Neuronal stem cell (in vitro differentiated cells): ENCODE data around the gene LUZP4.

Experiments
- DNase-seq: peaks from one replicate; pipeline ENCODE4 v3.0.0-alpha.2; 2013; ENCODE audit warnings: low spot score
- H2AFZ ChIP-seq: one replicate; pipeline ENCODE4 v1.6.1; 2013; ENCODE audit warnings: mild to moderate bottlenecking, low read length, inconsistent platforms
- H2AK5ac ChIP-seq: 2 replicates; pipeline ENCODE4 v1.6.1; 2013; ENCODE audit warnings: low read depth, mild to moderate bottlenecking, inconsistent platforms, low read length, moderate library complexity, mixed read lengths
- H2BK120ac ChIP-seq: 2 replicates; pipeline ENCODE4 v1.6.1; 2013; ENCODE audit warnings: low read depth, mild to moderate bottlenecking, inconsistent platforms, low read length, moderate library complexity, mixed read lengths
- H2BK12ac ChIP-seq: one replicate; pipeline ENCODE4 v1.6.1; 2013; ENCODE audit warnings: low read length, inconsistent platforms
- H2BK15ac ChIP-seq: 2 replicates; pipeline ENCODE4 v1.6.1; 2013; ENCODE audit warnings: mild to moderate bottlenecking, low read length, inconsistent platforms, mixed read lengths
- H2BK5ac ChIP-seq: one replicate; pipeline ENCODE4 v1.6.1; 2013; ENCODE audit warnings: inconsistent platforms, mild to moderate bottlenecking, low read length, moderate library complexity
- H3K14ac ChIP-seq: one replicate; pipeline ENCODE4 v1.6.1; 2013; ENCODE audit warnings: low read length, inconsistent platforms
- H3K18ac ChIP-seq: 2 replicates; pipeline ENCODE4 v1.6.1; 2013; ENCODE audit warnings: low read length, inconsistent platforms
- H3K23ac ChIP-seq: 2 replicates; pipeline ENCODE4 v1.6.1; 2013; ENCODE audit warnings: low read depth, mild to moderate bottlenecking, mixed read lengths, low read length, inconsistent platforms; ENCODE audit not compliant: poor library complexity
- H3K27ac ChIP-seq: replicated peaks from 3 replicates; pipeline ENCODE4 v1.5.1; 2013; ENCODE audit warnings: low read length, inconsistent platforms
- H3K27me3 ChIP-seq, 3 experiments: 2 replicates each; pipeline ENCODE4 v1.6.1; 2013; ENCODE audit warnings: low read length in 3 of 3, mild to moderate bottlenecking in 2 of 3, inconsistent platforms in 1 of 3, low read depth in 1 of 3, mixed read lengths in 1 of 3, moderate library complexity in 1 of 3; ENCODE audit not compliant: control insufficient read depth in 3 of 3, insufficient read depth in 3 of 3
- H3K36me3 ChIP-seq, 2 donors: replicated peaks in 1 of 2; 2 replicates each; pipeline ENCODE4 v1.6.1; 2013; ENCODE audit warnings: low read length in 2 of 2; ENCODE audit not compliant: control insufficient read depth in 2 of 2, insufficient read depth in 2 of 2
- H3K4ac ChIP-seq: 2 replicates; pipeline ENCODE4 v1.6.1; 2013; ENCODE audit warnings: inconsistent platforms, mild to moderate bottlenecking, low read length, moderate library complexity
- H3K4me1 ChIP-seq, 2 donors: 1 replicate in 1 of 2; 2 replicates in 1 of 2; pipeline ENCODE4 v1.6.1; 2013; ENCODE audit warnings: low read length in 2 of 2, low read depth in 1 of 2; ENCODE audit not compliant: control insufficient read depth in 2 of 2, insufficient read depth in 1 of 2
- H3K4me2 ChIP-seq: one replicate; pipeline ENCODE4 v1.6.1; 2013; ENCODE audit warnings: mild to moderate bottlenecking, low read length, inconsistent platforms; ENCODE audit not compliant: insufficient read depth, poor library complexity, severe bottlenecking
- H3K4me3 ChIP-seq, 2 donors: 2 replicates each; pipeline ENCODE4 v1.5.1; 2013; ENCODE audit warnings: low read length in 2 of 2, mild to moderate bottlenecking in 2 of 2, inconsistent platforms in 1 of 2, moderate library complexity in 1 of 2
- H3K79me1 ChIP-seq: one replicate; pipeline ENCODE4 v1.6.1; 2013; ENCODE audit warnings: low read depth, mild to moderate bottlenecking, inconsistent platforms, low read length, moderate library complexity
- H3K9ac ChIP-seq: one replicate; pipeline ENCODE4 v1.6.1; 2013; ENCODE audit warnings: mild to moderate bottlenecking, low read depth, low read length, inconsistent platforms; ENCODE audit not compliant: poor library complexity
- H3K9me3 ChIP-seq, 2 donors: replicated peaks in 1 of 2; 2 replicates each; pipeline versions ENCODE3 to v1.6.1; 2013; ENCODE audit warnings: low read length in 2 of 2, mild to moderate bottlenecking in 2 of 2, inconsistent platforms in 1 of 2, low read depth in 1 of 2, mixed read lengths in 1 of 2, moderate library complexity in 1 of 2; ENCODE audit not compliant: control insufficient read depth in 2 of 2, insufficient read depth in 1 of 2
- H4K8ac ChIP-seq: one replicate; pipeline ENCODE4 v1.6.1; 2013; ENCODE audit warnings: low read depth, mild to moderate bottlenecking, inconsistent platforms, low read length, moderate library complexity
- H4K91ac ChIP-seq: one replicate; pipeline ENCODE4 v1.6.1; 2013; ENCODE audit warnings: low read length, low read depth, mild to moderate bottlenecking, inconsistent platforms; ENCODE audit not compliant: poor library complexity
- WGBS, 2 donors: extraction: QIAGEN DNeasy Blood & Tissue Kit; methylation state at CpG; one replicate each; pipeline ENCODE4 v1.1.7; 2013; ENCODE audit warnings: missing lambda C conversion rate in 2 of 2, mixed read lengths in 1 of 2; ENCODE audit not compliant: insufficient read length in 2 of 2, insufficient replicate concordance in 1 of 2; ENCODE audit errors: extremely low coverage in 2 of 2; 5-methylcytosine and 5-hydroxymethylcytosine counted together

Gene LUZP4

DNA sequence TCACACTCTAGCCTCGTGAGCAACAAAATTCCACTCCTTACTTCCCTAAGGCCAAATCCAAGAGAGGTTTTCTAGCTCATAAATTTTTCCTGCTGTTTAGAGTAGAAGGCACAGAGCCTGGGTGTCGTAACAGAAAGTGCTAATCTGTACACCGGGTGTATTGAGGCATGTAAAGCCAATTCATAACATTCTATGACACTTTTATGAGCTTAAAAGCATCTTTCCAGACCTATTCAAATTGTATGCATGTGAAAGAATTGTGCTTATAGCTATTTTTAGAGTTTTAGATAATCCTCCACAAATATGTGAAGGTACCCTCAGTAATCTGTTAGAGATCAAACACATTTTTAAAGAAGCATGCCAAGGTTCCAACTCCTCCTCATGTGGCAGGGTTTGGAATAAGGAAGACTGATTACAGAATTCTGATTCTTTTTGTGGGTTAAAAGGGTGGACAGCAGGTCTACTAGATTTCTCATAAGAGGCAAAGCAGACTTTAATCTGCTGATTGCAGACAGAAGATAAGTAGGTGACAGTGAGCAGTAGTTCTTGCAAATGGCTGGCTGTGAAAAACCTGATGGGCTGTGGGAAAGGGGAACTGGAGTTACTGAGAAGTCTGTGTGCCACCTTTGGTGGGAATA lies 30.2 kb upstream of the LUZP4 start:
- H3K79me1 ChIP-seq: no peaks in the 10 kb centered on the region
- no peak overlapping the region for H3K4me3 ChIP-seq
- H2AK5ac ChIP-seq: no peak overlapping the region
- H2BK120ac ChIP-seq: no peak overlapping the region
- no peak overlapping the region for H2BK12ac ChIP-seq
- no peak overlapping the region for H2BK15ac ChIP-seq
- H3K4ac ChIP-seq: no peak overlapping the region
- no peak overlapping the region for H4K8ac ChIP-seq
- H4K91ac ChIP-seq: no peak overlapping the region
- H3K18ac ChIP-seq: no peak overlapping the region
- H3K4me1 ChIP-seq: no peaks in the 10 kb centered on the region
- no peak overlapping the region for H3K27ac ChIP-seq
- no peaks in the 10 kb centered on the region for H3K36me3 ChIP-seq
- H2AFZ ChIP-seq: no peak overlapping the region
- H3K14ac ChIP-seq: no peak overlapping the region
- H3K27me3 ChIP-seq: peaks cover 0 to 9% (median 0%) of the 10 kb centered on the region in 3 experiments
- no peak overlapping the region for H3K4me2 ChIP-seq
- H3K9me3 ChIP-seq: no peaks in the 10 kb centered on the region
- DNase-seq: no peak
- no peak overlapping the region for H2BK5ac ChIP-seq
- no peak overlapping the region for H3K9ac ChIP-seq
- no CpG with 5 or more reads among the region's 3 CpGs for WGBS, 2 donors
- H3K23ac ChIP-seq: no peak overlapping the region

- H4K8ac ChIP-seq: no peak overlapping the region
- no peak overlapping the region for H2BK15ac ChIP-seq
- no peak overlapping the region for H2BK12ac ChIP-seq
- no peak overlapping the region for H3K9ac ChIP-seq
- no peaks in the 10 kb centered on the region for H3K4me1 ChIP-seq
- H2AFZ ChIP-seq: no peak overlapping the region
- H3K36me3 ChIP-seq: no peaks in the 10 kb centered on the region
- WGBS, 2 donors: no CpG with 5 or more reads among the region's 3 CpGs
- DNase-seq: no peak
- no peak overlapping the region for H3K23ac ChIP-seq
- no peak overlapping the region for H3K4ac ChIP-seq
- H3K27me3 ChIP-seq: peaks cover 0 to 9% (median 0%) of the 10 kb centered on the region in 3 experiments
- H3K27ac ChIP-seq: no peak overlapping the region
- H4K91ac ChIP-seq: no peak overlapping the region
- H3K9me3 ChIP-seq: no peaks in the 10 kb centered on the region
- no peak overlapping the region for H2BK120ac ChIP-seq
- H2AK5ac ChIP-seq: no peak overlapping the region
- no peak overlapping the region for H3K18ac ChIP-seq
- no peaks in the 10 kb centered on the region for H3K79me1 ChIP-seq
- no peak overlapping the region for H3K4me2 ChIP-seq
- no peak overlapping the region for H2BK5ac ChIP-seq
- H3K4me3 ChIP-seq: no peak overlapping the region
- no peak overlapping the region for H3K14ac ChIP-seq
Observed at GRCh38 chrX:115260330-115260729, 29.2 kb upstream of the LUZP4 start.

- Histone ChIP-seq H2AK5ac (no peak overlapping the region), H3K9ac (no peak overlapping the region), H3K14ac (no peak overlapping the region), H2BK12ac (no peak overlapping the region), H3K4me2 (no peak overlapping the region), H2BK120ac (no peak overlapping the region), H3K18ac (no peak overlapping the region), H2AFZ (no peak overlapping the region), H4K8ac (no peak overlapping the region), H2BK5ac (no peak overlapping the region), H3K4me3 (no peak overlapping the region), H3K27ac (no peak overlapping the region), H3K27me3 (peaks cover 0 to 9% (median 0%) of the 10 kb centered on the region in 3 experiments), H3K36me3 (no peaks in the 10 kb centered on the region), H4K91ac (no peak overlapping the region), H3K4me1 (no peaks in the 10 kb centered on the region), H3K9me3 (no peaks in the 10 kb centered on the region), H2BK15ac (no peak overlapping the region), H3K4ac (no peak overlapping the region), H3K79me1 (no peaks in the 10 kb centered on the region), H3K23ac (no peak overlapping the region)
- no peak for DNase-seq
- no CpG with 5 or more reads among the region's 2 CpGs for WGBS, 2 donors
Observed at GRCh38 chrX:115261148-115261547, 28.4 kb upstream of the LUZP4 start.

GRCh38 chrX:115264009-115264408 lies 25.5 kb upstream of the LUZP4 start:
- H3K9ac ChIP-seq: no peak overlapping the region
- WGBS, 2 donors: no CpG with 5 or more reads among the region's 2 CpGs

More at GRCh38 chrX:115264009-115264408, 25.5 kb upstream of the LUZP4 start:
- Histone ChIP-seq H2BK5ac (no peak overlapping the region), H3K9me3 (no peaks in the 10 kb centered on the region), H3K18ac (no peak overlapping the region), H3K4me2 (no peak overlapping the region), H3K27ac (no peak overlapping the region), H3K4ac (no peak overlapping the region), H2AK5ac (no peak overlapping the region), H3K36me3 (no peaks in the 10 kb centered on the region), H4K8ac (no peak overlapping the region), H4K91ac (no peak overlapping the region), H3K79me1 (no peaks in the 10 kb centered on the region), H2BK12ac (no peak overlapping the region), H2BK120ac (no peak overlapping the region), H3K4me1 (no peaks in the 10 kb centered on the region), H2BK15ac (no peak overlapping the region), H2AFZ (no peak overlapping the region), H3K23ac (no peak overlapping the region), H3K4me3 (no peak overlapping the region), H3K27me3 (peaks cover 0 to 5% (median 0%) of the 10 kb centered on the region in 3 experiments), H3K14ac (no peak overlapping the region)
- no peak for DNase-seq
